ENCODE measurements around the gene NPM1. TPM values are rescaled to one million over a fixed set of nuclear protein-coding genes. Genes with fewer than 3 reads are reported as not detected.

The NPM1 gene
- total and polyA plus RNA-seq, 12 donors, result 248 to 1,064 (median 465) TPM

- Histone ChIP-seq H3K27me3 (no peaks in the 10 kb centered on the region), H3K9me3 (no peaks in the 10 kb centered on the region), H3K4me3 (no peak overlapping the region), H3K36me3 (peaks cover 0 to 13% (median 0%) of the 10 kb centered on the region in 9 donors), H3K4me1 (peaks cover 0 to 15% (median 0%) of the 10 kb centered on the region in 9 donors), H3K27ac (no peak overlapping the region)
- no peak for DNase-seq
- WGBS, 2 donors, result 91 to 94% methylated on average over 25 of the region's 25 CpGs
- intact Hi-C loops (cut with DNase I), result no loop called here
- ATAC-seq, result no peak
- TF ChIP-seq, protein P1, sequence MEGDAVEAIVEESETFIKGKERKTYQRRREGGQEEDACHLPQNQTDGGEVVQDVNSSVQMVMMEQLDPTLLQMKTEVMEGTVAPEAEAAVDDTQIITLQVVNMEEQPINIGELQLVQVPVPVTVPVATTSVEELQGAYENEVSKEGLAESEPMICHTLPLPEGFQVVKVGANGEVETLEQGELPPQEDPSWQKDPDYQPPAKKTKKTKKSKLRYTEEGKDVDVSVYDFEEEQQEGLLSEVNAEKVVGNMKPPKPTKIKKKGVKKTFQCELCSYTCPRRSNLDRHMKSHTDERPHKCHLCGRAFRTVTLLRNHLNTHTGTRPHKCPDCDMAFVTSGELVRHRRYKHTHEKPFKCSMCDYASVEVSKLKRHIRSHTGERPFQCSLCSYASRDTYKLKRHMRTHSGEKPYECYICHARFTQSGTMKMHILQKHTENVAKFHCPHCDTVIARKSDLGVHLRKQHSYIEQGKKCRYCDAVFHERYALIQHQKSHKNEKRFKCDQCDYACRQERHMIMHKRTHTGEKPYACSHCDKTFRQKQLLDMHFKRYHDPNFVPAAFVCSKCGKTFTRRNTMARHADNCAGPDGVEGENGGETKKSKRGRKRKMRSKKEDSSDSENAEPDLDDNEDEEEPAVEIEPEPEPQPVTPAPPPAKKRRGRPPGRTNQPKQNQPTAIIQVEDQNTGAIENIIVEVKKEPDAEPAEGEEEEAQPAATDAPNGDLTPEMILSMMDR (IDR thresholded peaks at IDR 0.05), result no peak
Measured at GRCh38 chr5:171457208-171457981, 69.7 kb downstream of the NPM1 start.

- no peaks in the 10 kb centered on the region for H3K9me3 ChIP-seq
- H3K27me3 ChIP-seq, result no peaks in the 10 kb centered on the region
- TF ChIP-seq, protein P1 (IDR thresholded peaks at IDR 0.05), result no peak
- 76 to 79% methylated on average over 6 of the region's 6 CpGs for WGBS, 2 donors
- H3K4me3 ChIP-seq, result no peak overlapping the region
- peaks cover 0 to 13% (median 0%) of the 10 kb centered on the region in 9 donors for H3K36me3 ChIP-seq
- H3K27ac ChIP-seq, result no peak overlapping the region
- no peak for DNase-seq
- intact Hi-C loops (cut with DNase I), result no loop called here
- H3K4me1 ChIP-seq, result peaks cover 0 to 2% (median 0%) of the 10 kb centered on the region in 9 donors
- peak in 1 of 8 donors; percentile 22 for ATAC-seq
Measured at GRCh38 chr5:171459839-171460238, 72.2 kb downstream of the NPM1 start.

Small RNA genes within 50 kb of the gene (microRNA-seq; reads per million reads assigned to microRNA genes)
- 1.2 to 3.1 reads per million in 2 donors for gene MIR3912

Other genes with a start within 250 kb of the NPM1 start
- not detected for gene TLX3, start 78.6 kb upstream of the NPM1 start, total RNA-seq
- gene TLX3, start 78.6 kb upstream of the NPM1 start, polyA plus RNA-seq, result not detected
- gene FGF18, start 31.8 kb downstream of the NPM1 start, total RNA-seq, result 10 to 100 TPM in 8 of 10 donors, 1 to 10 TPM in 2; 2.5 to 39.2 (median 19.2) TPM
- 1 to 10 TPM; 1.7 to 4.1 TPM for gene FGF18, start 31.8 kb downstream of the NPM1 start, polyA plus RNA-seq

Measured in heart right ventricle (tissue), 16 donors.